Heart left ventricle (tissue), 13 donors: ENCODE results near the gene AGER.

ENCODE experiments used
- CTCF ChIP-seq, 12 donors: fragments of 200-600 bp; sonication (generic) in 4 of 12; IDR thresholded peaks; one replicate each; pipeline versions ENCODE4 v1.5.0 to v1.8.0; 2018 to 2022; ENCODE audit warnings: antibody characterized with exemption in 12 of 12, mild to moderate bottlenecking in 5 of 12
- POLR2A ChIP-seq, 2 donors: fragments of 450-650 bp; IDR thresholded peaks; one replicate each; pipeline ENCODE4 v1.6.1; 2017; ENCODE audit warnings: antibody characterized with exemption in 2 of 2, mild to moderate bottlenecking in 2 of 2, moderate library complexity in 2 of 2
- donor health status: ischemic (EF 13 %, LVEDD 7.1; RV severe dilation, severe dysfunction).
- donor health status: DM: no; HTN: yes; CAD: no.
- donor health status: DM: no; HTN: no; CAD: no.
- donor health status: ischemic (EF 25% LVEDD 6.9; RV normal size, moderate dysfunction).
- donor health status: ischemic (EF 25% LVEDD 5.7; RV mildly dilated, moderate dysfunction).
- donor health status: ischemic (EF 35%, LVEDD 5.7; RV mildly dilated, moderate dysfunction).
- donor health status: nonischemic (EF 11% LVEDD 7.7; RV severe dilation, severe dysfunction).
- donor health status: DM: yes; HTN: yes; CAD: no.
- donor health status: PGD.
- donor health status: ischemic (EF 29% LVEDD 5.4; RV normal size, mild dysfunction).
- donor health status: nonischemic (EF 23%, LVEDD 6.1; RV moderate dilation, normal function).

- TF ChIP-seq CTCF (IDR thresholded peaks at IDR 0.05) (no peak), POLR2A (IDR thresholded peaks at IDR 0.05) (no peak)
These were observed 36.5 kb downstream of the AGER start for GRCh38 chr6:32147401-32148132.
